ENCODE data around the gene CCDC12. TPM values are rescaled to one million over a fixed set of nuclear protein-coding genes. Genes with fewer than 3 reads are reported as not detected.

Gene CCDC12
- total and polyA plus RNA-seq, 8 donors: 34.7 to 57.9 (median 46.1) TPM

- TF ChIP-seq, protein P1, sequence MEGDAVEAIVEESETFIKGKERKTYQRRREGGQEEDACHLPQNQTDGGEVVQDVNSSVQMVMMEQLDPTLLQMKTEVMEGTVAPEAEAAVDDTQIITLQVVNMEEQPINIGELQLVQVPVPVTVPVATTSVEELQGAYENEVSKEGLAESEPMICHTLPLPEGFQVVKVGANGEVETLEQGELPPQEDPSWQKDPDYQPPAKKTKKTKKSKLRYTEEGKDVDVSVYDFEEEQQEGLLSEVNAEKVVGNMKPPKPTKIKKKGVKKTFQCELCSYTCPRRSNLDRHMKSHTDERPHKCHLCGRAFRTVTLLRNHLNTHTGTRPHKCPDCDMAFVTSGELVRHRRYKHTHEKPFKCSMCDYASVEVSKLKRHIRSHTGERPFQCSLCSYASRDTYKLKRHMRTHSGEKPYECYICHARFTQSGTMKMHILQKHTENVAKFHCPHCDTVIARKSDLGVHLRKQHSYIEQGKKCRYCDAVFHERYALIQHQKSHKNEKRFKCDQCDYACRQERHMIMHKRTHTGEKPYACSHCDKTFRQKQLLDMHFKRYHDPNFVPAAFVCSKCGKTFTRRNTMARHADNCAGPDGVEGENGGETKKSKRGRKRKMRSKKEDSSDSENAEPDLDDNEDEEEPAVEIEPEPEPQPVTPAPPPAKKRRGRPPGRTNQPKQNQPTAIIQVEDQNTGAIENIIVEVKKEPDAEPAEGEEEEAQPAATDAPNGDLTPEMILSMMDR (IDR thresholded peaks at IDR 0.05): no peak
- DNase-seq: no peak
- H3K27ac ChIP-seq: no peak overlapping the region
- ATAC-seq: no peak
- no peaks in the 10 kb centered on the region for H3K27me3 ChIP-seq
- H3K9me3 ChIP-seq: no peaks in the 10 kb centered on the region
- H3K4me1 ChIP-seq: peaks cover 0 to 22% of the 10 kb centered on the region in 2 donors
- H3K4me3 ChIP-seq: no peak overlapping the region
- peaks cover 0 to 100% of the 10 kb centered on the region in 2 donors for H3K36me3 ChIP-seq
- intact Hi-C loops (cut with DNase I): loop anchor here in 1 of 2 donors (5.0 kb wide), 1 partner anchor 72 kb away; no protein-coding TSS in a partner anchor
These were observed 22.4 kb upstream of the CCDC12 start for GRCh38 chr3:46998852-46999515.

DNA sequence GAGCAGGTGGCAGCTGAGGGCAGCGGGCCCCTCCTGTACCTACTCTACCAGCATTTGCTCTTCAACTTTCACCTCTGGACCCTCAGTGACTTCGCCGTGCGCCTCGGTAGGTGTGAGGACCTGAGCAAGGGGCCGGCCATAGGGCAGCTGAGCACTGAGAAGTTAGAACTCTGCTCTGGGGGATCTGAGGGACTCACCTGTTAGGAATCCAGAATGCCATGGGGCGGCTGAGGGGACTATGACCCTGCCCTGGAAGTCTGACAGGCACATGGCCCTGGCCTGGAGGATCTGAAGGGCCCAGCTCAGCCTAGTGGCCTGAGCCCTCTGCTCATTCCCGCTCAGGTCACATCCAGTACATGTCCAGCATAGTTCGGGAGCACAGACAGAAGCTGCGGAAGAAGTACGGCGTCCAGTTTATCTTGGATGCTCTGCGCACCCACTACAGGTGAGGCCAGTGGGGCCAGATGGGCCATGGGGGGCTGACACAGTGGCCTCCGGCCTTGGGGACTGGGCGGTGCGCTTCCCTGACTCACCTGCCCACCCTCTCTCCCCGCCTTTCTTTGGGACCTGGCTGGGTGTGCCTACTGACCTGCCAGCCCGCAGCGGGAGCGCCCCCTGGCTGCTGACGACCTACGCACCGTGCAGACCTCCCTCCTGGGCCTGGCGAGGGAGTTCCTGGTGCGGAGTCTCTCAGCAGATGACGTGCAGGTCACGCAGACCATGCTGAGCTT lies 21.7 kb upstream of the CCDC12 start:
- Histone ChIP-seq H3K9me3 (no peaks in the 10 kb centered on the region), H3K4me1 (peaks cover 0 to 22% of the 10 kb centered on the region in 2 donors), H3K27me3 (no peaks in the 10 kb centered on the region), H3K27ac (no peak overlapping the region), H3K4me3 (no peak overlapping the region), H3K36me3 (peaks cover 0 to 100% of the 10 kb centered on the region in 2 donors)
- intact Hi-C loops (cut with DNase I): loop anchor here in 1 of 2 donors (5.0 kb wide), 1 partner anchor 71 kb away; no protein-coding TSS in a partner anchor
- peak in 3 of 4 donors; percentile 74 to 93 (median 77) for DNase-seq
- TF ChIP-seq, protein P1 (IDR thresholded peaks at IDR 0.05): peak; percentile 73 to 81
- peak; percentile 83 for ATAC-seq

- TF ChIP-seq, protein P1 (IDR thresholded peaks at IDR 0.05): no peak
- peaks cover 0 to 25% of the 10 kb centered on the region in 2 donors for H3K4me1 ChIP-seq
- intact Hi-C loops (cut with DNase I): loop anchor here in 1 of 2 donors (5.0 kb wide), 1 partner anchor 70 kb away; no protein-coding TSS in a partner anchor
- ATAC-seq (no peak), DNase-seq (peak in 1 of 4 donors; percentile 63)
- H3K27me3 ChIP-seq: no peaks in the 10 kb centered on the region
- H3K36me3 ChIP-seq: peaks cover 0 to 100% of the 10 kb centered on the region in 2 donors
- no peak overlapping the region for H3K4me3 ChIP-seq
- H3K9me3 ChIP-seq: no peaks in the 10 kb centered on the region
- H3K27ac ChIP-seq: no peak overlapping the region
These were observed 21.0 kb upstream of the CCDC12 start for GRCh38 chr3:46997453-46998091.

DNA sequence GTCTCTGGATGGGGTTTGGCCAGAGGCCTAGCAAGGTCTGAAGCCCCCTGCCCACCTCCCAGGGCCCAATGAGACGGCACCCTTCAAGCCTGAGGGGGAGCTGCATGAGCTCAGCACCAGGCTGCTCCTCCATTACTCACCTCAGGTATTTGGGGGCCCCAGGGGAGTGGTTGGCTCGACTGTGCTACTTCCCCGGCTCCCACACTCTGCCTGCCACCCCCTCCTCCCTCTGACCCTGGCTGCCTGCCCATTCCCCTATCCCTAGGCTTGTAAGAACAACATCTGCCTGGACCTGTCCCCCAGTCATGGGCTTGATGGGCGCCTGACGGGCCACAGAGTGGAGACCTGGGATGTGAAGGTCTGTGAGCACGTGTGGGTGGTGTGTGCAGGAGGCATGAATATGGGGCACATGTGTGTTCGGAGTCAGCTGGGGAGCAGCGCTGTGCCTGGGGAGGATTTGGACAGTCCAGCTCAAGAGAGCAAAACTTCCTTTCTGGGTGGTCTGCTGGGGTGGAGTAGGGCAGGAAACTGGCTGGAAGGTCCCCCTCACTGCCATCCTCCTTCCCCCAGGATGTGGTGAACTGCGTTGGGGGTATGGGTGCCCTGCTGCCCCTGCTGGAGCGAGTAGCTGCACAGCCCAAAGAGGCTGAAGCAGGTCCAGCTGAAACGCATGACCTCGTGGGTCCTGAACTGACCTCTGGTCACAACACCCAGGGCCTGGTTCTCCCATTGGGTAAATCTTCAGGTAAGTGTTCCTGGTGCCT lies 20.3 kb upstream of the CCDC12 start:
- no peaks in the 10 kb centered on the region for H3K27me3 ChIP-seq
- no peak overlapping the region for H3K4me3 ChIP-seq
- H3K9me3 ChIP-seq: no peaks in the 10 kb centered on the region
- H3K36me3 ChIP-seq: peaks cover 0 to 99% of the 10 kb centered on the region in 2 donors
- TF ChIP-seq, protein P1 (IDR thresholded peaks at IDR 0.05): no peak
- DNase-seq: peak in 1 of 4 donors; percentile 44
- intact Hi-C loops (cut with DNase I): loop anchor here in 1 of 2 donors (5.0 kb wide), 1 partner anchor 70 kb away; no protein-coding TSS in a partner anchor
- no peak overlapping the region for H3K27ac ChIP-seq
- no peak for ATAC-seq
- peaks cover 0 to 27% of the 10 kb centered on the region in 2 donors for H3K4me1 ChIP-seq
